Activated CD8-positive, alpha-beta memory T cell treated with anti-CD3 and anti-CD28 coated beads, Interleukin-2, amount 50 U/mL, for 48 hours (primary cell): ENCODE measurements around the gene RBMS3.
"Not testable (repeated sequence)": the region's sequence is repeated elsewhere in the genome, so short reads cannot be mapped to it uniquely, and the experiment has no call there.

ENCODE experiments used
- DNase-seq: peaks from one replicate; pipeline ENCODE4 v3.0.0-alpha.2; 2020

Gene RBMS3

GRCh38 chr3:29345516-29346300 is 64.8 kb downstream of the RBMS3 start:
- DNase-seq, result no peak

- DNase-seq, result no peak
Observed at GRCh38 chr3:29346828-29347227, 66.0 kb downstream of the RBMS3 start.

- no peak for DNase-seq
Observed at GRCh38 chr3:29347412-29347811, 66.5 kb downstream of the RBMS3 start.

GRCh38 chr3:29348316-29348715 is 67.4 kb downstream of the RBMS3 start:
- DNase-seq, result no peak

GRCh38 chr3:29349049-29349448 is 68.2 kb downstream of the RBMS3 start:
- DNase-seq, result no peak

- no peak for DNase-seq
Observed at GRCh38 chr3:29353807-29354206, 72.9 kb downstream of the RBMS3 start.

- DNase-seq, result no peak
Observed at GRCh38 chr3:29354894-29355293, 74.0 kb downstream of the RBMS3 start.

GRCh38 chr3:29356062-29356461 is 75.2 kb downstream of the RBMS3 start:
- DNase-seq, result no peak

GRCh38 chr3:29360289-29360688 is 79.4 kb downstream of the RBMS3 start:
- DNase-seq, result not testable (repeated sequence)

- no peak for DNase-seq
Observed at GRCh38 chr3:29363110-29363509, 82.2 kb downstream of the RBMS3 start.

- no peak for DNase-seq
Observed at GRCh38 chr3:29370021-29370420, 89.2 kb downstream of the RBMS3 start.

GRCh38 chr3:29370476-29371420 is 89.9 kb downstream of the RBMS3 start:
- DNase-seq, result no peak

GRCh38 chr3:29373131-29373680 is 92.3 kb downstream of the RBMS3 start:
- no peak for DNase-seq

GRCh38 chr3:29374226-29374625 is 93.4 kb downstream of the RBMS3 start:
- no peak for DNase-seq

GRCh38 chr3:29379097-29379496 is 98.2 kb downstream of the RBMS3 start:
- no peak for DNase-seq

- no peak for DNase-seq
Observed at GRCh38 chr3:29381595-29381994, 100.7 kb downstream of the RBMS3 start.

GRCh38 chr3:29382409-29382808 is 101.5 kb downstream of the RBMS3 start:
- no peak for DNase-seq

GRCh38 chr3:29382845-29383244 is 102.0 kb downstream of the RBMS3 start:
- no peak for DNase-seq

- DNase-seq, result no peak
Observed at GRCh38 chr3:29384640-29385039, 103.8 kb downstream of the RBMS3 start.

GRCh38 chr3:29385046-29385830 is 104.4 kb downstream of the RBMS3 start:
- DNase-seq, result no peak

GRCh38 chr3:29389362-29389761 is 108.5 kb downstream of the RBMS3 start:
- DNase-seq, result no peak

GRCh38 chr3:29392625-29393388 is 111.9 kb downstream of the RBMS3 start:
- DNase-seq, result no peak
